DND-41 (cell line): ENCODE data around the gene PPP2R5E.
"Not testable (repeated sequence)": the region's sequence is repeated elsewhere in the genome, so short reads cannot be mapped to it uniquely, and the experiment has no call there.

Source experiments
- ATAC-seq: fragments of 200-7000 bp; cut with Tn5 transposase; 3 replicates; pipeline ENCODE4 v1.9.1; 2021; ENCODE audit warnings: low read depth; ENCODE audit not compliant: insufficient read depth
- DNase-seq: peaks from one replicate; pipeline ENCODE4 v3.0.0-alpha.2; 2020
- H2AFZ ChIP-seq: 2 replicates; pipeline ENCODE4 v1.6.0; 2012; ENCODE audit warnings: low read depth, low read length
- H3K27ac ChIP-seq: 2 replicates; pipeline ENCODE4 v1.5.1; 2012; ENCODE audit warnings: low read length, inconsistent platforms
- H3K27me3 ChIP-seq: fragments of 200-600 bp; sonication (generic); 2 replicates; pipeline ENCODE4 v1.6.0; 2012; ENCODE audit warnings: low read length, mild to moderate bottlenecking, inconsistent platforms; ENCODE audit not compliant: insufficient read depth, poor library complexity
- H3K36me3 ChIP-seq: 2 replicates; pipeline ENCODE4 v1.5.1; 2012; ENCODE audit warnings: low read length, inconsistent platforms; ENCODE audit not compliant: insufficient read depth
- H3K4me1 ChIP-seq: 2 replicates; pipeline ENCODE4 v1.5.1; 2012; ENCODE audit warnings: mild to moderate bottlenecking, low read length; ENCODE audit not compliant: insufficient read depth
- H3K4me2 ChIP-seq: 2 replicates; pipeline ENCODE4 v1.6.0; 2012; ENCODE audit warnings: mild to moderate bottlenecking, moderate library complexity, low read length, inconsistent platforms; ENCODE audit not compliant: insufficient read depth
- H3K4me3 ChIP-seq, 2 experiments: fragments of 200-600 bp in 1 of 2; shearing (Covaris generic) in 1 of 2; 2 replicates each; pipeline ENCODE4 v1.5.1; 2012 to 2016; ENCODE audit warnings: inconsistent platforms in 2 of 2, low read length in 2 of 2, mild to moderate bottlenecking in 2 of 2, low read depth in 1 of 2, moderate library complexity in 1 of 2
- H3K79me2 ChIP-seq: 2 replicates; pipeline ENCODE4 v1.6.0; 2012; ENCODE audit warnings: low read length, inconsistent platforms; ENCODE audit not compliant: insufficient read depth
- H3K9ac ChIP-seq: 2 replicates; pipeline ENCODE4 v1.6.0; 2012; ENCODE audit warnings: low read depth, mild to moderate bottlenecking, inconsistent platforms, low read length, moderate library complexity
- H3K9me3 ChIP-seq: 2 replicates; pipeline ENCODE4 v1.5.1; 2012; ENCODE audit warnings: low read length, moderate library complexity, mild to moderate bottlenecking, inconsistent platforms; ENCODE audit not compliant: insufficient read depth, severe bottlenecking
- H4K20me1 ChIP-seq: 2 replicates; pipeline ENCODE4 v1.6.0; 2012; ENCODE audit warnings: low read length; ENCODE audit not compliant: insufficient read depth
- CTCF ChIP-seq: IDR thresholded peaks from 2 replicates; pipeline ENCODE4 v1.5.1; 2012; ENCODE audit warnings: borderline replicate concordance, low read length, moderate library complexity, mild to moderate bottlenecking; ENCODE audit not compliant: poor library complexity, severe bottlenecking; ENCODE audit errors: extremely low read depth
- EZH2 ChIP-seq: IDR thresholded peaks from 3 replicates; pipeline ENCODE4 v1.6.1; 2012; ENCODE audit warnings: borderline replicate concordance, low read depth, mild to moderate bottlenecking, moderate library complexity, low read length, inconsistent platforms; ENCODE audit not compliant: severe bottlenecking

The PPP2R5E gene

GRCh38 chr14:63378444-63378843 is 164.7 kb downstream of the PPP2R5E start:
- no peak for DNase-seq
- no peaks in the 10 kb centered on the region for H4K20me1 ChIP-seq
- TF ChIP-seq CTCF: no peak
- no peak for TF ChIP-seq EZH2
- H3K27me3 ChIP-seq: no peaks in the 10 kb centered on the region
- H3K36me3 ChIP-seq: peaks cover 49% of the 10 kb centered on the region
- ATAC-seq: no peak
- H3K27ac ChIP-seq: no peak overlapping the region
- no peaks in the 10 kb centered on the region for H3K4me1 ChIP-seq
- H3K9ac ChIP-seq: no peak overlapping the region
- no peaks in the 10 kb centered on the region for H3K9me3 ChIP-seq
- no peak overlapping the region for H3K4me3 ChIP-seq
- no peaks in the 10 kb centered on the region for H3K79me2 ChIP-seq
- H3K4me2 ChIP-seq: no peak overlapping the region
- no peak overlapping the region for H2AFZ ChIP-seq

- Histone ChIP-seq H4K20me1 (no peaks in the 10 kb centered on the region), H2AFZ (no peak overlapping the region), H3K9ac (no peak overlapping the region), H3K27ac (no peak overlapping the region), H3K4me2 (no peak overlapping the region), H3K27me3 (no peaks in the 10 kb centered on the region), H3K36me3 (peaks cover 28% of the 10 kb centered on the region), H3K4me1 (no peaks in the 10 kb centered on the region), H3K79me2 (no peaks in the 10 kb centered on the region), H3K4me3 (no peak overlapping the region), H3K9me3 (no peaks in the 10 kb centered on the region)
- TF ChIP-seq EZH2 (no peak), CTCF (no peak)
- ATAC-seq (no peak), DNase-seq (no peak)
Observed at GRCh38 chr14:63375769-63376168, 167.4 kb downstream of the PPP2R5E start.

- H3K4me2 ChIP-seq, ATAC-seq, H4K20me1 ChIP-seq, H3K27me3 ChIP-seq, H3K4me3 ChIP-seq, DNase-seq, H3K9ac ChIP-seq, H3K27ac ChIP-seq, H2AFZ ChIP-seq, H3K9me3 ChIP-seq, H3K4me1 ChIP-seq, H3K79me2 ChIP-seq: not testable (repeated sequence)
- H3K36me3 ChIP-seq: peaks cover 23% of the 10 kb centered on the region
Observed at GRCh38 chr14:63371613-63372012, 171.6 kb downstream of the PPP2R5E start.

GRCh38 chr14:63371033-63371432 is 172.1 kb downstream of the PPP2R5E start:
- TF ChIP-seq EZH2 (no peak), CTCF (no peak)
- no peak overlapping the region for H3K27ac ChIP-seq
- no peak overlapping the region for H2AFZ ChIP-seq
- H3K9ac ChIP-seq: no peak overlapping the region
- H4K20me1 ChIP-seq: no peaks in the 10 kb centered on the region
- no peaks in the 10 kb centered on the region for H3K79me2 ChIP-seq
- no peaks in the 10 kb centered on the region for H3K9me3 ChIP-seq
- no peaks in the 10 kb centered on the region for H3K27me3 ChIP-seq
- peaks cover 21% of the 10 kb centered on the region for H3K36me3 ChIP-seq
- ATAC-seq: no peak
- no peaks in the 10 kb centered on the region for H3K4me1 ChIP-seq
- DNase-seq: no peak
- no peak overlapping the region for H3K4me2 ChIP-seq
- no peak overlapping the region for H3K4me3 ChIP-seq
